GM12878 (cell line): ENCODE measurements around the gene AGAP1. TPM values are rescaled to one million over a fixed set of nuclear protein-coding genes. Genes with fewer than 3 reads are reported as not detected.

Source experiments
- ATAC-seq: fragments of 200-7000 bp; cut with Tn5 transposase; 3 replicates; pipeline ENCODE4 v1.9.1; 2020; ENCODE audit warnings: mild to moderate bottlenecking, moderate library complexity
- BruUV-seq: library from RNA; stranded (reverse); fragments of 400-500 nt; replicated peaks from 2 replicates; lab custom pipeline; 2021; lab: Mats Ljungman, UMichigan
- CTCF ChIA-PET: fragments of 300-600 bp; sonication (Branson Sonifier 250); formaldehyde crosslinking; extraction: SDS; loops from one replicate; lab custom pipeline; 2021; ENCODE audit warnings: inconsistent platforms; lab: Yijun Ruan, JAX
- POLR2A ChIA-PET: fragments of 350-600 bp; formaldehyde crosslinking; extraction: SDS; loops from one replicate; lab custom pipeline; 2021; ENCODE audit warnings: inconsistent platforms; lab: Charles Lee
- RAD21 ChIA-PET: fragments of 300-600 bp; sonication (Branson Sonifier 250); formaldehyde crosslinking; loops from one replicate; lab custom pipeline; 2023; ENCODE audit warnings: antibody characterized with exemption; ENCODE audit not compliant: unreplicated experiment; lab: Charles Lee
- SMC1A ChIA-PET: fragments of 300-600 bp; sonication (Branson Sonifier 250); formaldehyde crosslinking; loops from one replicate; lab custom pipeline; 2023; ENCODE audit not compliant: unreplicated experiment, uncharacterized antibody; lab: Charles Lee
- DNase-seq: peaks from one replicate; pipeline ENCODE4 v3.0.0-alpha.2; 2011; ENCODE audit warnings: low read depth, low spot score
- FAIRE-seq: peaks from 3 replicates; lab custom pipeline; 2011; peaks lifted over from hg19 to GRCh38; lab: Jason Lieb, UNC
- H2AFZ ChIP-seq: 2 replicates; pipeline ENCODE4 v1.6.0; 2011; ENCODE audit warnings: low read depth, low read length, control low read depth; ENCODE audit not compliant: control insufficient read depth
- H3K27ac ChIP-seq: 2 replicates; pipeline ENCODE4 v1.5.1; 2011; ENCODE audit warnings: control low read depth; ENCODE audit not compliant: control insufficient read depth, insufficient read depth
- H3K27me3 ChIP-seq, 2 experiments: replicated peaks in 1 of 2; 2 replicates each; pipeline versions ENCODE4 v1.6.0 to v1.6.1; 2011; ENCODE audit warnings: low read length in 1 of 2; ENCODE audit not compliant: control insufficient read depth in 2 of 2, insufficient read depth in 2 of 2
- H3K36me3 ChIP-seq, 2 experiments: 2 replicates each; pipeline ENCODE4 v1.5.1; 2011; ENCODE audit warnings: low read length in 1 of 2; ENCODE audit not compliant: control insufficient read depth in 2 of 2, insufficient read depth in 2 of 2
- H3K4me1 ChIP-seq: 2 replicates; pipeline ENCODE4 v1.6.1; 2011; ENCODE audit warnings: mild to moderate bottlenecking, low read length, moderate library complexity, mixed read lengths; ENCODE audit not compliant: control insufficient read depth, insufficient read depth
- H3K4me2 ChIP-seq: 2 replicates; pipeline ENCODE4 v1.6.0; 2011; ENCODE audit warnings: control low read depth; ENCODE audit not compliant: control insufficient read depth, insufficient read depth
- H3K4me3 ChIP-seq: fragments of 200-600 bp; sonication (generic); 2 replicates; pipeline ENCODE4 v1.5.1; 2016
- H3K79me2 ChIP-seq: 2 replicates; pipeline ENCODE4 v1.6.0; 2011; ENCODE audit warnings: low read length; ENCODE audit not compliant: control insufficient read depth, insufficient read depth
- H3K9ac ChIP-seq: 2 replicates; pipeline ENCODE4 v1.8.0; 2011; ENCODE audit warnings: low read length, control low read depth, mixed read lengths; ENCODE audit not compliant: control insufficient read depth, insufficient read depth
- H3K9me3 ChIP-seq: replicated peaks from 3 replicates; pipeline ENCODE4 v1.5.1; 2011; ENCODE audit warnings: mild to moderate bottlenecking, low read length; ENCODE audit not compliant: control insufficient read depth, insufficient read depth
- H4K20me1 ChIP-seq: 2 replicates; pipeline ENCODE4 v1.6.0; 2011; ENCODE audit not compliant: control insufficient read depth, insufficient read depth
- CHD1 ChIP-seq: IDR thresholded peaks from 2 replicates; pipeline ENCODE4 v1.6.1; 2012; ENCODE audit warnings: low read depth, low read length, improper control_type of control experiment
- DPF2 ChIP-seq: fragments of 450-650 bp; IDR thresholded peaks from 2 replicates; pipeline ENCODE4 v1.6.1; 2017; ENCODE audit warnings: mild to moderate bottlenecking
- MEF2A ChIP-seq: IDR thresholded peaks from 2 replicates; pipeline ENCODE4 v1.6.1; 2011; ENCODE audit warnings: low read depth, mild to moderate bottlenecking, low read length, moderate library complexity; ENCODE audit not compliant: insufficient read depth
- MTA2 ChIP-seq: fragments of 450-650 bp; IDR thresholded peaks from 2 replicates; pipeline ENCODE4 v1.6.1; 2016; ENCODE audit warnings: low read depth, mild to moderate bottlenecking, moderate library complexity
- PAX5 ChIP-seq: IDR thresholded peaks from 2 replicates; pipeline ENCODE4 v1.6.1; 2011; ENCODE audit warnings: low read depth, low read length, borderline replicate concordance
- PRDM15 ChIP-seq: fragments of 450-650 bp; formaldehyde crosslinking; IDR thresholded peaks from 2 replicates; pipeline ENCODE4 v1.4.0; 2020; ENCODE audit warnings: mild to moderate bottlenecking, moderate library complexity
- RAD21 ChIP-seq: IDR thresholded peaks from 2 replicates; pipeline ENCODE4 v1.6.1; 2011; ENCODE audit warnings: mild to moderate bottlenecking, low read depth, low read length, moderate library complexity; ENCODE audit not compliant: insufficient read depth
- SMAD5 ChIP-seq: IDR thresholded peaks from 2 replicates; pipeline ENCODE4 v1.6.1; 2016; ENCODE audit warnings: antibody characterized with exemption, low read depth
- SP1 ChIP-seq: IDR thresholded peaks from one replicate; pipeline ENCODE4 v1.6.1; 2011; ENCODE audit warnings: low read depth, low read length
- SPI1 ChIP-seq: IDR thresholded peaks from 2 replicates; pipeline ENCODE4 v1.6.1; 2011; ENCODE audit warnings: low read depth, mild to moderate bottlenecking, low read length, moderate library complexity, borderline replicate concordance; ENCODE audit not compliant: insufficient read depth
- SUPT20H ChIP-seq: IDR thresholded peaks from 2 replicates; pipeline ENCODE4 v1.6.1; 2011; ENCODE audit warnings: low read depth, mild to moderate bottlenecking, low read length, moderate library complexity, borderline replicate concordance; ENCODE audit not compliant: control insufficient read depth
- TCF7 ChIP-seq: IDR thresholded peaks from 2 replicates; pipeline ENCODE4 v1.6.1; 2014; ENCODE audit warnings: antibody characterized with exemption, borderline replicate concordance
- WGBS: methylation state at CpG from one replicate; pipeline ENCODE4 v1.1.6; 2016; ENCODE audit warnings: low lambda C conversion rate; ENCODE audit not compliant: insufficient replicate concordance, insufficient coverage; ENCODE audit errors: missing lambda C conversion rate; 5-methylcytosine and 5-hydroxymethylcytosine counted together
- in situ Hi-C: fragments of 300-500 bp; cut with MboI; formaldehyde crosslinking; loops from 9 replicates; pipeline ENCODE4 v1.14.3; 2018; ENCODE audit warnings: mixed read lengths
- intact Hi-C: fragments of 100-400 bp; cut with micrococcal nuclease; formaldehyde crosslinking; loops from one replicate; pipeline ENCODE4 v1.14.2; 2022; ENCODE audit not compliant: unreplicated experiment
- polyA plus RNA-seq, 11 experiments: library from polyadenylated mRNA; depleted of rRNA in 4 of 11; unstranded in 6 of 11; stranded (reverse) in 5 of 11; fragments of >200 nt; fragmentation: Nextera tagmentation in 4 of 11; fragmentation: Illumina TruSeq in 1 of 11; extraction: Ambion mirVana in 4 of 11; extraction: Trizol in 1 of 11; gene quantifications; 1 replicate in 1 of 11; 2 replicates in 10 of 11; pipeline versions ENCODE4 v1.2.1 to v1.2.3, GENCODE V29; 2011 to 2016; ENCODE audit warnings: inconsistent platforms in 2 of 11, missing spikeins in 2 of 11, low read depth in 1 of 11
- total RNA-seq, 4 experiments: library from RNA; depleted of rRNA in 3 of 4; stranded (reverse); fragments of >200 nt in 3 of 4; fragmentation: Illumina TruSeq in 1 of 4; extraction: Trizol in 1 of 4; gene quantifications; 2 replicates each; pipeline versions ENCODE4 v1.2.1 to v1.2.3, GENCODE V29; 2013 to 2021

AGAP1 gene
- total and polyA plus RNA-seq, 10 of the 15 experiments (the other 5 are each of a cell fraction or from before 2014, with no cell fraction given): 0.05 to 0.15 (median 0.06) TPM; not detected in 7

- Histone ChIP-seq H4K20me1 (no peaks in the 10 kb centered on the region), H3K27ac (no peak overlapping the region), H3K36me3 (no peaks in the 10 kb centered on the region), H3K27me3 (no peaks in the 10 kb centered on the region)
- TF ChIP-seq PRDM15 (CRISPR knock-in tag): no peak
- no peak for TF ChIP-seq MTA2
- TF ChIP-seq PAX5: no peak
- TF ChIP-seq DPF2: no peak
- TF ChIP-seq MEF2A: no peak
- TF ChIP-seq RAD21: no peak
- TF ChIP-seq SP1: no peak
- TF ChIP-seq SUPT20H: no peak
- TF ChIP-seq SMAD5: no peak
- no peak for TF ChIP-seq TCF7
- TF ChIP-seq SPI1: no peak
- no peak for TF ChIP-seq CHD1
- TF ChIP-seq, all 136 proteins: peak for 0
- ATAC-seq: no peak
- H2AFZ ChIP-seq: no peak overlapping the region
- SMC1A ChIA-PET: no interaction called here
- no peak for FAIRE-seq
- WGBS: 6% methylated on average over 4 of the region's 4 CpGs
- CTCF ChIA-PET: no interaction called here
- intact Hi-C loops: no loop called here
- H3K4me3 ChIP-seq: no peak overlapping the region
- no peak for DNase-seq
- no TSS peak for BruUV-seq
- no peaks in the 10 kb centered on the region; the same call in 2 of the 3 replicates for H3K9me3 ChIP-seq
- in situ Hi-C loops: no loop called here
- no peaks in the 10 kb centered on the region for H3K4me1 ChIP-seq
- H3K9ac ChIP-seq: no peak overlapping the region
- no peak overlapping the region for H3K4me2 ChIP-seq
- no peaks in the 10 kb centered on the region for H3K79me2 ChIP-seq
- RAD21 ChIA-PET: no interaction called here
- POLR2A ChIA-PET: no interaction called here
These were observed 18.8 kb downstream of the AGAP1 start for GRCh38 chr2:235512699-235513053.
